GM21526 (cell line): ENCODE measurements around the gene RAB25.
"Not testable (repeated sequence)": the region's sequence is repeated elsewhere in the genome, so short reads cannot be mapped to it uniquely, and the experiment has no call there.

Source experiments
- ATAC-seq: cut with Tn5 transposase; IDR thresholded peaks from one replicate; pipeline ENCODE4 v1.9.1; 2021; ENCODE audit warnings: moderate library complexity; ENCODE audit not compliant: unreplicated experiment, low FRiP score

RAB25 gene

GRCh38 chr1:156054500-156055280 lies 6.3 kb upstream of the RAB25 start, which contains the start of gene LAMTOR2:
Gene LAMTOR2 (plus strand): TSS chr1:156054782. CDS start chr1:156054890, 108 bp downstream.
- ATAC-seq, result peak; percentile 53

GRCh38 chr1:156055281-156056048 lies 5.5 kb upstream of the RAB25 start:
- ATAC-seq, result no peak

- no peak for ATAC-seq
Observed at GRCh38 chr1:156056326-156056849, 4.6 kb upstream of the RAB25 start.

GRCh38 chr1:156062189-156062588 lies 1.2 kb downstream of the RAB25 start:
- ATAC-seq, result no peak

- no peak for ATAC-seq
Observed at GRCh38 chr1:156063997-156064285, 3.0 kb downstream of the RAB25 start.

GRCh38 chr1:156064615-156065014 lies 3.7 kb downstream of the RAB25 start:
- no peak for ATAC-seq

- no peak for ATAC-seq
Observed at GRCh38 chr1:156065212-156065611, 4.3 kb downstream of the RAB25 start.

GRCh38 chr1:156065871-156066270 lies 4.9 kb downstream of the RAB25 start:
- ATAC-seq, result no peak

- ATAC-seq, result no peak
Observed at GRCh38 chr1:156067262-156067661, 6.3 kb downstream of the RAB25 start.

GRCh38 chr1:156069490-156070455 lies 8.8 kb downstream of the RAB25 start:
- ATAC-seq, result no peak

GRCh38 chr1:156070548-156070947 lies 9.6 kb downstream of the RAB25 start:
- ATAC-seq, result no peak

GRCh38 chr1:156071332-156071816 lies 10.4 kb downstream of the RAB25 start:
- ATAC-seq, result not testable (repeated sequence)

GRCh38 chr1:156072251-156072650 lies 11.3 kb downstream of the RAB25 start:
- no peak for ATAC-seq

- no peak for ATAC-seq
Observed at GRCh38 chr1:156073110-156073687, 12.2 kb downstream of the RAB25 start.

- ATAC-seq, result no peak
Observed at GRCh38 chr1:156073740-156074139, 12.8 kb downstream of the RAB25 start.

GRCh38 chr1:156074661-156075060 lies 13.7 kb downstream of the RAB25 start:
- ATAC-seq, result no peak

GRCh38 chr1:156075162-156075561 lies 14.2 kb downstream of the RAB25 start:
- no peak for ATAC-seq

- no peak for ATAC-seq
Observed at GRCh38 chr1:156075775-156076204, 14.8 kb downstream of the RAB25 start.

- no peak for ATAC-seq
Observed at GRCh38 chr1:156076609-156077429, 15.9 kb downstream of the RAB25 start.
